ENCODE measurements around the gene EXT2. TPM values are rescaled to one million over a fixed set of nuclear protein-coding genes. Genes with fewer than 3 reads are reported as not detected.

The EXT2 gene
- 100 to 1,000 TPM in 3 of 4 donors, 10 to 100 TPM in 1; 56.9 to 152 (median 128) TPM for total RNA-seq

- Histone ChIP-seq H3K4me1 (peaks cover 0 to 23% (median 2%) of the 10 kb centered on the region in 4 donors), H3K27ac (peak within 1 kb of the TSS; percentile 73 to 94 (median 80)), H3K9me3 (no peaks in the 10 kb centered on the region), H3K4me3 (peak within 1 kb of the TSS; percentile 62 to 96 (median 85)), H3K36me3 (peaks cover 0 to 8% (median 0%) of the 10 kb centered on the region in 3 donors), H3K27me3 (no peaks in the 10 kb centered on the region)
- peak; percentile 83 to 95 (median 92) for DNase-seq
- TF ChIP-seq POLR2A (IDR thresholded peaks at IDR 0.05): peak; percentile 66 to 72
- TF ChIP-seq, protein P1, sequence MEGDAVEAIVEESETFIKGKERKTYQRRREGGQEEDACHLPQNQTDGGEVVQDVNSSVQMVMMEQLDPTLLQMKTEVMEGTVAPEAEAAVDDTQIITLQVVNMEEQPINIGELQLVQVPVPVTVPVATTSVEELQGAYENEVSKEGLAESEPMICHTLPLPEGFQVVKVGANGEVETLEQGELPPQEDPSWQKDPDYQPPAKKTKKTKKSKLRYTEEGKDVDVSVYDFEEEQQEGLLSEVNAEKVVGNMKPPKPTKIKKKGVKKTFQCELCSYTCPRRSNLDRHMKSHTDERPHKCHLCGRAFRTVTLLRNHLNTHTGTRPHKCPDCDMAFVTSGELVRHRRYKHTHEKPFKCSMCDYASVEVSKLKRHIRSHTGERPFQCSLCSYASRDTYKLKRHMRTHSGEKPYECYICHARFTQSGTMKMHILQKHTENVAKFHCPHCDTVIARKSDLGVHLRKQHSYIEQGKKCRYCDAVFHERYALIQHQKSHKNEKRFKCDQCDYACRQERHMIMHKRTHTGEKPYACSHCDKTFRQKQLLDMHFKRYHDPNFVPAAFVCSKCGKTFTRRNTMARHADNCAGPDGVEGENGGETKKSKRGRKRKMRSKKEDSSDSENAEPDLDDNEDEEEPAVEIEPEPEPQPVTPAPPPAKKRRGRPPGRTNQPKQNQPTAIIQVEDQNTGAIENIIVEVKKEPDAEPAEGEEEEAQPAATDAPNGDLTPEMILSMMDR (IDR thresholded peaks at IDR 0.05): peak; percentile 79 to 91 (median 88)
Measured at GRCh38 chr11:44095506-44096359, at the start of gene EXT2. Gene EXT2 (plus strand): TSS chr11:44095678. CDS start chr11:44107713, 12,035 bp downstream.

DNA sequence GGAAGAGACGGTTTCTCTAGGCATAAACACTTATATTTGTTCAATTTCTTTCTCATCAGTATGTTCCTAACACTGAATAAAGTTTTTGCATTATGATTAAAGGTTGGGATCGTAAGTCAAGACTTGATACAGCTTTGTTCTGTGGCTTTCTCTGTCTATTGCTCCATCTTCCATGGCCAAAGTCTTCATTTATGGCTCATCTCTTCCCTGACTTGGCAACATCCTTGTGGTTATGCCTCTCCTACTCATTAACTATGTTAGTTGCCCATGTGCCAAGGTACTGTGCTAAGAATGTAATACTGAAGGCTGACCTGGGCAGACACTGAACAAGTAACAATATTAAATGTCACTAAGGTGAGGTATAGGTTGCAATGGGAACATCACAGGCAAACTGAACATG, 49.3 kb upstream of the EXT2 start:
- Histone ChIP-seq H3K36me3 (no peaks in the 10 kb centered on the region), H3K4me1 (peaks cover 0 to 5% (median 0%) of the 10 kb centered on the region in 4 donors), H3K9me3 (no peaks in the 10 kb centered on the region), H3K27me3 (no peaks in the 10 kb centered on the region), H3K4me3 (no peak overlapping the region), H3K27ac (peak overlapping the region in 1 of 4 donors; percentile 61)
- TF ChIP-seq, protein P1 (IDR thresholded peaks at IDR 0.05): no peak
- TF ChIP-seq POLR2A (IDR thresholded peaks at IDR 0.05): no peak
- no peak for DNase-seq

- no peak for TF ChIP-seq POLR2A (IDR thresholded peaks at IDR 0.05)
- TF ChIP-seq, protein P1 (IDR thresholded peaks at IDR 0.05): no peak
- Histone ChIP-seq H3K27me3 (no peaks in the 10 kb centered on the region), H3K36me3 (no peaks in the 10 kb centered on the region), H3K4me3 (no peak overlapping the region), H3K27ac (no peak overlapping the region), H3K9me3 (no peaks in the 10 kb centered on the region), H3K4me1 (peaks cover 0 to 5% (median 0%) of the 10 kb centered on the region in 4 donors)
- no peak for DNase-seq
Measured at GRCh38 chr11:44047298-44047697, 48.2 kb upstream of the EXT2 start.

GRCh38 chr11:44047931-44048431, 47.5 kb upstream of the EXT2 start, which contains the start of gene ACCSL:
Gene ACCSL (plus strand): TSS chr11:44047981. CDS start chr11:44048037, 56 bp downstream.
- TF ChIP-seq, protein P1 (IDR thresholded peaks at IDR 0.05): no peak
- TF ChIP-seq POLR2A (IDR thresholded peaks at IDR 0.05): no peak
- Histone ChIP-seq H3K27ac (no peak within 1 kb of the TSS), H3K4me1 (peaks cover 0 to 5% (median 0%) of the 10 kb centered on the region in 4 donors), H3K27me3 (no peaks in the 10 kb centered on the region), H3K9me3 (no peaks in the 10 kb centered on the region), H3K4me3 (no peak within 1 kb of the TSS), H3K36me3 (no peaks in the 10 kb centered on the region)
- no peak for DNase-seq

GRCh38 chr11:44049832-44050231, 45.6 kb upstream of the EXT2 start:
- DNase-seq: no peak
- Histone ChIP-seq H3K27ac (no peak overlapping the region), H3K27me3 (no peaks in the 10 kb centered on the region), H3K4me3 (no peak overlapping the region), H3K4me1 (peaks cover 0 to 5% (median 0%) of the 10 kb centered on the region in 4 donors), H3K9me3 (no peaks in the 10 kb centered on the region), H3K36me3 (no peaks in the 10 kb centered on the region)
- TF ChIP-seq, protein P1 (IDR thresholded peaks at IDR 0.05): no peak
